ENCODE results near the gene PPP3CA.

DNA sequence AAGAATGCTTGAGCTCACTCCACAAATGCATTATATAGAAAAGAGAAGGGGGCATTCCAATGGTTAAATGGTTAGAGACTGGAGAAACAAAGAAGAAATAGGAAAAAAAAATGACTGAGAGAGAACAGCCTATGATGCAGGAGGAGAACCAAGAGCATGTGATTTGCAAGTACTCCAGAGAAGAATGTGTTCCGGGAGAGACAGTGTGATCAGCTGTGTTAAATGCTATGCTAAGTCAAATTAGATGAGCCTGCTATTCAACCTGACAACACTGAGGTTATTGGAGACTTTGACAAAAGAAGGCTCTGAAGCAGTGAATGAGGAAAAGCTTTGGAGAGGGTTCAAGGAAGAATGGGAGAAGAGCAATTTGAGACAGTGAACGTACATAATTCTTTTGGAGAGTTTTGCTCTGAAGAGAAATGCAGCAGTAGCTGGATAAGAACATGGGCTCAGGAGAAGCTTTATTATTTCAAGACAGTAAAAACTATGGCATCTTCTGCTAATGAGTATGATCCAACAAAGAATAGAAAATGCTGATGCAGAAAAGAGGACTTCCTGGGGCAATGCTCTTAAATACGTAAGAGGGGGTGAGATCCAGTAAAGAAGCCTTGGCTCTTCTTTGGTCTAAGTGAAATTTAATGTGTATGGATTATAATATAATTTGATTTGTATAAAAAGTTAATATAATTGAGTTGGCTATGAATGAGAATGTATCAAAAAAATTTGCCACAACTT is 66.3 kb downstream of the PPP3CA start:
- TF ChIP-seq, protein P1, sequence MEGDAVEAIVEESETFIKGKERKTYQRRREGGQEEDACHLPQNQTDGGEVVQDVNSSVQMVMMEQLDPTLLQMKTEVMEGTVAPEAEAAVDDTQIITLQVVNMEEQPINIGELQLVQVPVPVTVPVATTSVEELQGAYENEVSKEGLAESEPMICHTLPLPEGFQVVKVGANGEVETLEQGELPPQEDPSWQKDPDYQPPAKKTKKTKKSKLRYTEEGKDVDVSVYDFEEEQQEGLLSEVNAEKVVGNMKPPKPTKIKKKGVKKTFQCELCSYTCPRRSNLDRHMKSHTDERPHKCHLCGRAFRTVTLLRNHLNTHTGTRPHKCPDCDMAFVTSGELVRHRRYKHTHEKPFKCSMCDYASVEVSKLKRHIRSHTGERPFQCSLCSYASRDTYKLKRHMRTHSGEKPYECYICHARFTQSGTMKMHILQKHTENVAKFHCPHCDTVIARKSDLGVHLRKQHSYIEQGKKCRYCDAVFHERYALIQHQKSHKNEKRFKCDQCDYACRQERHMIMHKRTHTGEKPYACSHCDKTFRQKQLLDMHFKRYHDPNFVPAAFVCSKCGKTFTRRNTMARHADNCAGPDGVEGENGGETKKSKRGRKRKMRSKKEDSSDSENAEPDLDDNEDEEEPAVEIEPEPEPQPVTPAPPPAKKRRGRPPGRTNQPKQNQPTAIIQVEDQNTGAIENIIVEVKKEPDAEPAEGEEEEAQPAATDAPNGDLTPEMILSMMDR (IDR thresholded peaks at IDR 0.05) = no peak
- TF ChIP-seq POLR2A (IDR thresholded peaks at IDR 0.05) = no peak

Measured in right lobe of liver (tissue), 4 donors.